Measurements from ENCODE around the gene POP5.
"Not testable (repeated sequence)": the region's sequence is repeated elsewhere in the genome, so short reads cannot be mapped to it uniquely, and the experiment has no call there.

Gene POP5

GRCh38 chr12:120530418-120530761, 50.8 kb downstream of the POP5 start:
- H3K36me3 ChIP-seq (ENCODE audit: insufficient read depth, low read depth, low read length); H3K9me3 ChIP-seq (ENCODE audit: insufficient read depth, low read depth, low read length); H3K27me3 ChIP-seq (ENCODE audit: insufficient read depth, low read length); H3K27ac ChIP-seq (ENCODE audit: low read length); H3K4me3 ChIP-seq (ENCODE audit: low read length); H3K4me1 ChIP-seq (ENCODE audit: insufficient read depth, low read length); H3K9ac ChIP-seq (ENCODE audit: low read depth, low read length): not testable (repeated sequence)

- no peaks in the 10 kb centered on the region for H3K9me3 ChIP-seq (ENCODE audit: insufficient read depth, low read depth, low read length)
- H3K27me3 ChIP-seq (ENCODE audit: insufficient read depth, low read length) = no peaks in the 10 kb centered on the region
- H3K36me3 ChIP-seq (ENCODE audit: insufficient read depth, low read depth, low read length) = no peaks in the 10 kb centered on the region
- H3K9ac ChIP-seq (ENCODE audit: low read depth, low read length) = peak overlapping the region; percentile 91
- H3K4me3 ChIP-seq (ENCODE audit: low read length) = peak overlapping the region; percentile 85
- no peak overlapping the region for H3K27ac ChIP-seq (ENCODE audit: low read length)
- H3K4me1 ChIP-seq (ENCODE audit: insufficient read depth, low read length) = peaks cover 4% of the 10 kb centered on the region; the same call in 1 of the 2 replicates
These were observed 51.4 kb downstream of the POP5 start for GRCh38 chr12:120529641-120530417.

GRCh38 chr12:120528861-120529525, 52.2 kb downstream of the POP5 start, which contains the start of gene COQ5:
COQ5 (minus strand) TSS chr12:120529158; CDS start chr12:120529141, 17 bp downstream.
- Histone ChIP-seq H3K4me3 (ENCODE audit: low read length) (peak within 1 kb of the TSS; percentile 85), H3K27ac (ENCODE audit: low read length) (peak within 1 kb of the TSS; percentile 77), H3K36me3 (ENCODE audit: insufficient read depth, low read depth, low read length) (no peaks in the 10 kb centered on the region), H3K9me3 (ENCODE audit: insufficient read depth, low read depth, low read length) (no peaks in the 10 kb centered on the region), H3K9ac (ENCODE audit: low read depth, low read length) (peak within 1 kb of the TSS; percentile 91), H3K4me1 (ENCODE audit: insufficient read depth, low read length) (peaks cover 4% of the 10 kb centered on the region; the same call in 1 of the 2 replicates), H3K27me3 (ENCODE audit: insufficient read depth, low read length) (no peaks in the 10 kb centered on the region)
